GM12865 (cell line): ENCODE measurements around the gene CAST.

ENCODE experiments used
- DNase-seq: peaks from one replicate; pipeline ENCODE4 v3.0.0; 2010; ENCODE audit warnings: low read depth
- H3K4me3 ChIP-seq: 2 replicates; pipeline ENCODE4 v1.5.1; 2011; ENCODE audit warnings: mild to moderate bottlenecking, low read depth, low read length, control low read depth
- CTCF ChIP-seq: IDR thresholded peaks from 2 replicates; pipeline ENCODE4 v1.5.1; 2011; ENCODE audit warnings: low read length, control low read depth, low read depth, inconsistent platforms; ENCODE audit not compliant: insufficient read depth; ENCODE audit errors: missing control alignments

CAST gene

GRCh38 chr5:96772542-96772941 is 110.4 kb downstream of the CAST start:
- no peak for DNase-seq
- H3K4me3 ChIP-seq, result no peak overlapping the region
- no peak for TF ChIP-seq CTCF

GRCh38 chr5:96775050-96775449 is 112.9 kb downstream of the CAST start:
- H3K4me3 ChIP-seq, result no peak overlapping the region
- TF ChIP-seq CTCF, result no peak
- DNase-seq, result no peak

- DNase-seq, result no peak
- no peak for TF ChIP-seq CTCF
- H3K4me3 ChIP-seq, result no peak overlapping the region
Observed at GRCh38 chr5:96775689-96776088, 113.5 kb downstream of the CAST start.

- no peak for TF ChIP-seq CTCF
- no peak overlapping the region for H3K4me3 ChIP-seq
- DNase-seq, result no peak
Observed at GRCh38 chr5:96776621-96777020, 114.4 kb downstream of the CAST start.

GRCh38 chr5:96778409-96778808 is 116.2 kb downstream of the CAST start:
- no peak for TF ChIP-seq CTCF
- DNase-seq, result no peak

GRCh38 chr5:96780626-96781025 is 118.5 kb downstream of the CAST start:
- no peak for TF ChIP-seq CTCF
- no peak overlapping the region for H3K4me3 ChIP-seq

More at GRCh38 chr5:96778409-96778808, 116.2 kb downstream of the CAST start:
- H3K4me3 ChIP-seq, result no peak overlapping the region

GRCh38 chr5:96781031-96781971 is 119.1 kb downstream of the CAST start:
- no peak for TF ChIP-seq CTCF
- no peak overlapping the region for H3K4me3 ChIP-seq
- DNase-seq, result no peak

More at GRCh38 chr5:96780626-96781025, 118.5 kb downstream of the CAST start:
- DNase-seq, result no peak
